Subcutaneous adipose tissue (tissue), 4 donors: ENCODE data around the gene VAMP4. TPM values are rescaled to one million over a fixed set of nuclear protein-coding genes. Genes with fewer than 3 reads are reported as not detected.

Source experiments
- CTCF ChIP-seq: fragments of 450-650 bp; IDR thresholded peaks from one replicate; pipeline ENCODE4 v1.5.1; 2016; ENCODE audit warnings: low read depth, mild to moderate bottlenecking, control low read depth, antibody characterized with exemption, moderate library complexity
- total RNA-seq, 4 donors: library from RNA; depleted of rRNA; stranded (reverse); fragments of >200 nt; gene quantifications; one replicate each; pipeline ENCODE4 v1.1.0, GENCODE V29; 2016

Gene VAMP4
- total RNA-seq, 4 donors from 2014 or later: 15.1 to 18.5 (median 17.7) TPM

- TF ChIP-seq CTCF: no peak
Observed at GRCh38 chr1:171666114-171666769, 75.6 kb downstream of the VAMP4 start.

GRCh38 chr1:171664976-171665375 is 76.9 kb downstream of the VAMP4 start:
- TF ChIP-seq CTCF: no peak

- TF ChIP-seq CTCF: no peak
Observed at GRCh38 chr1:171663854-171664575, 77.8 kb downstream of the VAMP4 start.

- TF ChIP-seq CTCF: no peak
Observed at GRCh38 chr1:171663036-171663853, 78.6 kb downstream of the VAMP4 start.

GRCh38 chr1:171661076-171661650 is 80.7 kb downstream of the VAMP4 start:
- no peak for TF ChIP-seq CTCF

GRCh38 chr1:171655746-171656116 is 86.1 kb downstream of the VAMP4 start:
- no peak for TF ChIP-seq CTCF
